Smooth muscle cell (in vitro differentiated cells): ENCODE data around the gene PPFIA1. TPM values are rescaled to one million over a fixed set of nuclear protein-coding genes. Genes with fewer than 3 reads are reported as not detected.

Experiments
- DNase-seq: peaks from one replicate; lab custom pipeline; 2025; ENCODE audit not compliant: unreplicated experiment; lab: John Stamatoyannopoulos, UW
- H2AFZ ChIP-seq: fragments of 200-600 bp; sonication (generic); 2 replicates; pipeline ENCODE4 v1.6.0; 2016; ENCODE audit warnings: antibody characterized with exemption, low read depth, mild to moderate bottlenecking
- H3F3A ChIP-seq: fragments of 200-600 bp; sonication (generic); 2 replicates; pipeline ENCODE4 v1.6.0; 2017; ENCODE audit warnings: antibody characterized with exemption, low read depth
- H3K27ac ChIP-seq: fragments of 200-600 bp; sonication (generic); 2 replicates; pipeline ENCODE4 v1.5.1; 2016; ENCODE audit warnings: low read depth, mild to moderate bottlenecking
- H3K27me3 ChIP-seq: fragments of 200-600 bp; sonication (generic); 2 replicates; pipeline ENCODE4 v1.6.1; 2016; ENCODE audit warnings: low read depth, mild to moderate bottlenecking
- H3K36me3 ChIP-seq: fragments of 200-600 bp; sonication (generic); 2 replicates; pipeline ENCODE4 v1.5.1; 2016; ENCODE audit warnings: low read depth
- H3K4me1 ChIP-seq: fragments of 200-600 bp; sonication (generic); 2 replicates; pipeline ENCODE4 v1.5.1; 2016; ENCODE audit warnings: low read depth
- H3K4me2 ChIP-seq: fragments of 200-600 bp; sonication (generic); 2 replicates; pipeline ENCODE4 v1.6.0; 2016; ENCODE audit warnings: mild to moderate bottlenecking
- H3K4me3 ChIP-seq: fragments of 200-600 bp; sonication (generic); 2 replicates; pipeline ENCODE4 v1.5.1; 2016; ENCODE audit warnings: mild to moderate bottlenecking
- H3K79me2 ChIP-seq: fragments of 200-600 bp; sonication (generic); 2 replicates; pipeline ENCODE4 v1.6.0; 2016; ENCODE audit warnings: low read depth, mild to moderate bottlenecking
- H3K9ac ChIP-seq: fragments of 200-600 bp; sonication (generic); 2 replicates; pipeline ENCODE4 v1.6.0; 2016; ENCODE audit warnings: low read depth
- H3K9me3 ChIP-seq: fragments of 200-600 bp; sonication (generic); replicated peaks from 2 replicates; pipeline ENCODE4 v1.5.1; 2016; ENCODE audit warnings: low read depth
- H4K20me1 ChIP-seq: fragments of 200-600 bp; sonication (generic); 2 replicates; pipeline ENCODE4 v1.6.0; 2016; ENCODE audit warnings: low read depth
- WGBS: methylation state at CpG from one replicate; pipeline ENCODE4 v1.1.7; 2016; ENCODE audit warnings: low lambda C conversion rate; 5-methylcytosine and 5-hydroxymethylcytosine counted together
- polyA plus RNA-seq: library from polyadenylated mRNA; unstranded; fragments of >200 nt; fragmentation: Nextera tagmentation; extraction: Ambion mirVana; gene quantifications from 2 replicates; pipeline ENCODE4 v1.2.1, GENCODE V29; 2016
- total RNA-seq: library from RNA; depleted of rRNA; stranded (reverse); fragments of >200 nt; gene quantifications from 2 replicates; pipeline ENCODE4 v1.2.3, GENCODE V29; 2014
- TF ChIP-seq, protein P1 (sequence below): fragments of 200-600 bp; sonication (generic); IDR thresholded peaks from 2 replicates; pipeline ENCODE4 v1.5.1; 2017; ENCODE audit warnings: borderline replicate concordance, mild to moderate bottlenecking, antibody characterized with exemption; ENCODE audit not compliant: insufficient read depth, poor library complexity, severe bottlenecking

Gene PPFIA1
- total and polyA plus RNA-seq, 2 experiments from 2014 or later, result 23.8 to 48.2 TPM

DNA sequence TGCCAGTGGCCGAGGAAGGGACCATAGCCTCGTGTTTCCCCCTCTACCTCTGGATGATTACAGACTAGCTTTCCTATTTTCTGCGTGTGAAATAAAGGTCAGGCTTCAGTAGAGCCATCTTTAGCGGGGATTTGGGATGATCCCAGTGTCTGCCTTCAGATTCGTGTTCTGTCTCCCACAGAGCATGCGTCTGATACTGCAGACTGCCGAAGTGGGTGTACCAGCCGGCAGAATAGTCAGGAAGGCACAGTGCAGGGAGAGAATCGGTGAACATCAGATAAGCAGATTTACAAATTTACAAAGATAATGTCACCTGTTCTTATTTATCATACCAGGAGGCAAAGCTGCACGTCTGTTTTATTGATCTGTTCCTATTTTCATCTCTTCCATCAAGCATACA is 138.9 kb downstream of the PPFIA1 start:
- H3K79me2 ChIP-seq, result peaks cover 38% of the 10 kb centered on the region
- H3K4me2 ChIP-seq, result no peak overlapping the region
- H3K4me1 ChIP-seq, result peaks cover 9% of the 10 kb centered on the region
- no peak for DNase-seq
- no peaks in the 10 kb centered on the region for H3K9me3 ChIP-seq
- H3K27ac ChIP-seq, result no peak overlapping the region
- H3K9ac ChIP-seq, result no peak overlapping the region
- H3K4me3 ChIP-seq, result no peak overlapping the region
- peaks cover 42% of the 10 kb centered on the region for H3K36me3 ChIP-seq
- 96% methylated on average over 10 of the region's 10 CpGs for WGBS
- peaks cover 91% of the 10 kb centered on the region for H4K20me1 ChIP-seq
- H3F3A ChIP-seq, result no peaks in the 10 kb centered on the region
- H2AFZ ChIP-seq, result no peak overlapping the region
- H3K27me3 ChIP-seq, result no peaks in the 10 kb centered on the region
- TF ChIP-seq, protein P1, sequence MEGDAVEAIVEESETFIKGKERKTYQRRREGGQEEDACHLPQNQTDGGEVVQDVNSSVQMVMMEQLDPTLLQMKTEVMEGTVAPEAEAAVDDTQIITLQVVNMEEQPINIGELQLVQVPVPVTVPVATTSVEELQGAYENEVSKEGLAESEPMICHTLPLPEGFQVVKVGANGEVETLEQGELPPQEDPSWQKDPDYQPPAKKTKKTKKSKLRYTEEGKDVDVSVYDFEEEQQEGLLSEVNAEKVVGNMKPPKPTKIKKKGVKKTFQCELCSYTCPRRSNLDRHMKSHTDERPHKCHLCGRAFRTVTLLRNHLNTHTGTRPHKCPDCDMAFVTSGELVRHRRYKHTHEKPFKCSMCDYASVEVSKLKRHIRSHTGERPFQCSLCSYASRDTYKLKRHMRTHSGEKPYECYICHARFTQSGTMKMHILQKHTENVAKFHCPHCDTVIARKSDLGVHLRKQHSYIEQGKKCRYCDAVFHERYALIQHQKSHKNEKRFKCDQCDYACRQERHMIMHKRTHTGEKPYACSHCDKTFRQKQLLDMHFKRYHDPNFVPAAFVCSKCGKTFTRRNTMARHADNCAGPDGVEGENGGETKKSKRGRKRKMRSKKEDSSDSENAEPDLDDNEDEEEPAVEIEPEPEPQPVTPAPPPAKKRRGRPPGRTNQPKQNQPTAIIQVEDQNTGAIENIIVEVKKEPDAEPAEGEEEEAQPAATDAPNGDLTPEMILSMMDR, result no peak

DNA sequence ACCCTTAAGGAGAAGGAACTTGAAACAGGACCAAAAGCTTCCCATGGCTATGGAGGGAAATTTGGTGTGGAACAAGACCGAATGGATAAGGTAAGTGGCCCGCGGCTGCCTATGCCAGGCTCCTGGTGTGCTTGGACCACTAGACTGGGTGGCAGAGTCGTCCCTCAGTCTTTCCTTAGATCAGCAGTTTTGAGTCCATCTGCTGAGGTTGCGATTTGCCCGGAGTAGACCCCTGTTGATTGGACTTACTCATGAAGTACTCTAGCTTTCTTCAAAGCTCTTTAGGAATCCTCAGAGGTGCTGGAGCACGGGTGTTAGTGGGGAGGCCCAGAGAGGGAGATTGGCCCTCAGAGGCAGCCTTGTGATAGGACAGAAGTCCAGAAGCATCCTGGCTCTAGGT is 139.4 kb downstream of the PPFIA1 start:
- TF ChIP-seq, protein P1, result no peak
- H3K9me3 ChIP-seq, result no peaks in the 10 kb centered on the region
- peaks cover 34% of the 10 kb centered on the region for H3K79me2 ChIP-seq
- H3K4me2 ChIP-seq, result no peak overlapping the region
- H3K36me3 ChIP-seq, result peaks cover 40% of the 10 kb centered on the region
- no peak overlapping the region for H2AFZ ChIP-seq
- H3K4me1 ChIP-seq, result peaks cover 5% of the 10 kb centered on the region
- H3K4me3 ChIP-seq, result no peak overlapping the region
- 97% methylated on average over 7 of the region's 7 CpGs for WGBS
- H3K27me3 ChIP-seq, result no peaks in the 10 kb centered on the region
- no peak overlapping the region for H3K9ac ChIP-seq
- no peak overlapping the region for H3K27ac ChIP-seq
- DNase-seq, result no peak
- H3F3A ChIP-seq, result no peaks in the 10 kb centered on the region
- peaks cover 91% of the 10 kb centered on the region for H4K20me1 ChIP-seq

DNA sequence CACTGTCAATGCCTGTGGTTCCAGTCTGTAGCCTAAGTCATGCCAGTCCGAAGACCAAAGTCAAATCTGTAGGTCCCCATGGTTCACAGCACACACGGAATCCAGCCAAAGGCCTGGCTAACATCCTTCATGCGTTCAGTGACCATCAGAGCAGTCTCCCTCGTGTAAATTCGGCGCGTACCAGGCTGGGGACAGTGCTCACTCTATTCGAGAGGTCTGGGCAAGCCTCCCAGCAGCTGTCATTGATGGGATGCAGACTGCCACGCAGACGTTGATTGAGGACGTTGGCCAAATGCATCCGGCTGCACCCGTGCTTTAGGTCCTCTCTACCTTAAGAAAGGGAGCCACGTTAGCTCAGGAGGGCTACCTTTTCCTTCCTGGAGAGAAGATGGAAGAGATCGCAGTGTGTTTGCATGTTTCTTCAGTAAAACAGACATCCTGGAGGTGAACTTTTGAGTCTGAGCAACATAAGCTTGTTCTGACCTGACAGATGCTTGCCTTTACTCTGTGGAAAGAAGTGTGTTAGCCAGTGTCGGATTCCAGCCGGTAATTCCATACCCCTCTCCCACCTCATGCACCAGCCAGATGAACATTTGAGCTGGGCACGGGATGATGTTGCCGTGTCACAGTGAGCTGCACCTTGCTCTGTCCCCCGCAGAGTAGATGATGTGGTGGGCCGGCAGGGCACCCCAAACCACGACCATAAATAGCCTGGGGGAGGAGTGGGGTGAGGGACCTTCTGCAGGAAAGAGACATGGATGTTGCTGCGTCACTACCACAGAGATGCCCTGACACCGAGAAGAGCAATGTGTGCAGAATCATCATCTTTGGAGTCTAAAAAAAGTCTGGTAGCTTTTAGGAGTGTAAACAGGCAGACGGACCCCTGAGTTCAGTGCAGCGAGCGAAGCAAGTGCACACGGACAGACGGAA is 140.1 kb downstream of the PPFIA1 start:
- 96% methylated on average over 29 of the region's 29 CpGs for WGBS
- TF ChIP-seq, protein P1, result no peak
- no peaks in the 10 kb centered on the region for H3K4me1 ChIP-seq
- no peaks in the 10 kb centered on the region for H3F3A ChIP-seq
- DNase-seq, result no peak
- H3K9me3 ChIP-seq, result no peaks in the 10 kb centered on the region
- H3K9ac ChIP-seq, result no peak overlapping the region
- H3K79me2 ChIP-seq, result peaks cover 27% of the 10 kb centered on the region
- no peak overlapping the region for H3K27ac ChIP-seq
- H3K36me3 ChIP-seq, result peaks cover 34% of the 10 kb centered on the region
- H4K20me1 ChIP-seq, result peaks cover 91% of the 10 kb centered on the region
- no peak overlapping the region for H3K4me3 ChIP-seq
- H2AFZ ChIP-seq, result no peak overlapping the region
- no peak overlapping the region for H3K4me2 ChIP-seq
- no peaks in the 10 kb centered on the region for H3K27me3 ChIP-seq
